Cardiac muscle cell (in vitro differentiated cells and primary cell): ENCODE data around the gene INS. TPM values are rescaled to one million over a fixed set of nuclear protein-coding genes. Genes with fewer than 3 reads are reported as not detected.

Experiments used
- DNase-seq, 2 donors: peaks; one replicate each; pipeline versions ENCODE4 v3.0.0 to v3.0.0-alpha.2; 2010 to 2017; ENCODE audit warnings: low read depth in 1 of 2, low spot score in 1 of 2
- H3K27ac ChIP-seq: fragments of 200-600 bp; sonication (generic); 2 replicates; pipeline ENCODE4 v1.5.1; 2016
- H3K27me3 ChIP-seq: fragments of 200-600 bp; sonication (generic); 2 replicates; pipeline ENCODE4 v1.6.0; 2016; ENCODE audit warnings: control low read depth
- H3K36me3 ChIP-seq: fragments of 200-600 bp; sonication (generic); 2 replicates; pipeline ENCODE4 v1.5.1; 2016; ENCODE audit warnings: control low read depth
- H3K4me1 ChIP-seq: fragments of 200-600 bp; sonication (generic); 2 replicates; pipeline ENCODE4 v1.8.1; 2017; ENCODE audit warnings: low read depth, mild to moderate bottlenecking, mixed run types
- H3K4me3 ChIP-seq: fragments of 200-600 bp; sonication (generic); 2 replicates; pipeline ENCODE4 v1.5.1; 2016; ENCODE audit warnings: mild to moderate bottlenecking
- H3K9me3 ChIP-seq: fragments of 200-600 bp; sonication (generic); 2 replicates; pipeline ENCODE4 v1.5.1; 2017; ENCODE audit warnings: low read depth, mild to moderate bottlenecking, control low read depth
- CTCF ChIP-seq: IDR thresholded peaks from 2 replicates; pipeline ENCODE4 v1.5.1; 2012; ENCODE audit warnings: low read depth, mild to moderate bottlenecking, low read length
- polyA plus RNA-seq: library from polyadenylated mRNA; unstranded; fragments of >200 nt; fragmentation: Nextera tagmentation; extraction: Ambion mirVana; gene quantifications from 2 replicates; pipeline ENCODE4 v1.2.1, GENCODE V29; 2016
- total RNA-seq: library from RNA; depleted of rRNA; stranded (reverse); fragments of >200 nt; gene quantifications from 2 replicates; pipeline ENCODE4 v1.2.3, GENCODE V29; 2016

Gene INS
- total and polyA plus RNA-seq, 2 experiments from 2014 or later = not detected

- no peaks in the 10 kb centered on the region for H3K9me3 ChIP-seq
- H3K27ac ChIP-seq = no peak overlapping the region
- H3K4me3 ChIP-seq = no peak overlapping the region
- H3K4me1 ChIP-seq = no peaks in the 10 kb centered on the region
- no peaks in the 10 kb centered on the region for H3K36me3 ChIP-seq
- peaks cover 94% of the 10 kb centered on the region for H3K27me3 ChIP-seq
- no peak for TF ChIP-seq CTCF
- DNase-seq = no peak
These were observed 16.3 kb downstream of the INS start for GRCh38 chr11:2144544-2145248.

- Histone ChIP-seq H3K36me3 (no peaks in the 10 kb centered on the region), H3K9me3 (no peaks in the 10 kb centered on the region), H3K27ac (no peak overlapping the region), H3K4me1 (no peaks in the 10 kb centered on the region), H3K4me3 (peak overlapping the region; percentile 22), H3K27me3 (peaks cover 98% of the 10 kb centered on the region)
- no peak for TF ChIP-seq CTCF
- DNase-seq = peak in 1 of 2 donors; percentile 44
These were observed 17.0 kb downstream of the INS start for GRCh38 chr11:2143799-2144543.

GRCh38 chr11:2143477-2143798 is 17.6 kb downstream of the INS start:
- H3K9me3 ChIP-seq = no peaks in the 10 kb centered on the region
- DNase-seq = no peak
- no peaks in the 10 kb centered on the region for H3K36me3 ChIP-seq
- peak overlapping the region; percentile 22 for H3K4me3 ChIP-seq
- H3K4me1 ChIP-seq = no peaks in the 10 kb centered on the region
- no peak overlapping the region for H3K27ac ChIP-seq
- no peak for TF ChIP-seq CTCF
- H3K27me3 ChIP-seq = peaks cover 98% of the 10 kb centered on the region

- DNase-seq = peak in 1 of 2 donors; percentile 25
- no peaks in the 10 kb centered on the region for H3K9me3 ChIP-seq
- no peaks in the 10 kb centered on the region for H3K36me3 ChIP-seq
- H3K27ac ChIP-seq = no peak overlapping the region
- no peak for TF ChIP-seq CTCF
- no peaks in the 10 kb centered on the region for H3K4me1 ChIP-seq
- peaks cover 100% of the 10 kb centered on the region for H3K27me3 ChIP-seq
- H3K4me3 ChIP-seq = no peak overlapping the region
These were observed 18.2 kb downstream of the INS start for GRCh38 chr11:2142762-2143202.

- Histone ChIP-seq H3K4me1 (no peaks in the 10 kb centered on the region), H3K27ac (no peak overlapping the region), H3K4me3 (no peak overlapping the region), H3K27me3 (peaks cover 100% of the 10 kb centered on the region), H3K9me3 (no peaks in the 10 kb centered on the region), H3K36me3 (no peaks in the 10 kb centered on the region)
- TF ChIP-seq CTCF = no peak
- DNase-seq = peak in 1 of 2 donors; percentile 56
These were observed 18.7 kb downstream of the INS start for GRCh38 chr11:2142300-2142759.
